CD14-positive monocyte (primary cell): Measurements from ENCODE around the gene CDCP2. TPM values are rescaled to one million over a fixed set of nuclear protein-coding genes. Genes with fewer than 3 reads are reported as not detected.

Experiments used
- DNase-seq, 3 donors: peaks; one replicate each; pipeline ENCODE4 v3.0.0-alpha.2; 2011 to 2022
- H2AFZ ChIP-seq: 2 replicates; pipeline ENCODE4 v1.6.0; 2012; ENCODE audit warnings: mild to moderate bottlenecking, low read depth, low read length, inconsistent platforms; ENCODE audit not compliant: insufficient read depth, poor library complexity, severe bottlenecking
- H3K27ac ChIP-seq, 2 donors: 1 replicate in 1 of 2; 2 replicates in 1 of 2; pipeline ENCODE4 v1.5.1; 2012 to 2013; ENCODE audit warnings: low read length in 2 of 2, control low read depth in 1 of 2, inconsistent platforms in 1 of 2, low read depth in 1 of 2, mild to moderate bottlenecking in 1 of 2
- H3K27me3 ChIP-seq, 2 donors: one replicate each; pipeline versions ENCODE4 v1.6.0 to v1.6.1; 2011 to 2013; ENCODE audit warnings: low read length in 2 of 2; ENCODE audit not compliant: control insufficient read depth in 2 of 2, insufficient read depth in 2 of 2
- H3K36me3 ChIP-seq, 2 donors: replicated peaks in 1 of 2; 1 replicate in 1 of 2; 2 replicates in 1 of 2; pipeline versions ENCODE4 v1.5.1 to v1.6.1; 2012 to 2013; ENCODE audit warnings: low read length in 2 of 2, control low read depth in 1 of 2, inconsistent platforms in 1 of 2, mild to moderate bottlenecking in 1 of 2; ENCODE audit not compliant: insufficient read depth in 2 of 2, control insufficient read depth in 1 of 2
- H3K4me1 ChIP-seq, 2 donors: 1 replicate in 1 of 2; 2 replicates in 1 of 2; pipeline versions ENCODE4 v1.5.1 to v1.6.1; 2012 to 2013; ENCODE audit warnings: low read length in 2 of 2, control low read depth in 1 of 2, inconsistent platforms in 1 of 2, mild to moderate bottlenecking in 1 of 2, moderate library complexity in 1 of 2; ENCODE audit not compliant: insufficient read depth in 2 of 2, control insufficient read depth in 1 of 2
- H3K4me2 ChIP-seq: replicated peaks from 2 replicates; pipeline ENCODE3; 2012; ENCODE audit warnings: low read length, moderate library complexity, mild to moderate bottlenecking; ENCODE audit not compliant: poor library complexity, severe bottlenecking; ENCODE audit errors: extremely low read depth
- H3K4me3 ChIP-seq, 3 experiments: fragments of 200-600 bp in 1 of 3; sonication (generic) in 1 of 3; replicated peaks in 1 of 3; 1 replicate in 2 of 3; 2 replicates in 1 of 3; pipeline ENCODE4 v1.5.1; 2011 to 2013; ENCODE audit warnings: low read length in 3 of 3, mild to moderate bottlenecking in 3 of 3, control low read depth in 2 of 3, low read depth in 2 of 3, inconsistent platforms in 1 of 3, moderate library complexity in 1 of 3
- H3K79me2 ChIP-seq: 2 replicates; pipeline ENCODE4 v1.6.0; 2012; ENCODE audit warnings: mild to moderate bottlenecking, control low read depth, inconsistent platforms, low read length, moderate library complexity; ENCODE audit not compliant: insufficient read depth
- H3K9ac ChIP-seq: 2 replicates; pipeline ENCODE4 v1.6.0; 2017; ENCODE audit warnings: low read length, mild to moderate bottlenecking; ENCODE audit not compliant: insufficient read depth, poor library complexity, severe bottlenecking
- H3K9me3 ChIP-seq, 2 donors: replicated peaks in 1 of 2; 1 replicate in 1 of 2; 2 replicates in 1 of 2; pipeline versions ENCODE4 v1.5.1 to v1.6.1; 2012 to 2013; ENCODE audit warnings: low read length in 2 of 2, control low read depth in 1 of 2; ENCODE audit not compliant: control insufficient read depth in 1 of 2, insufficient read depth in 1 of 2
- H4K20me1 ChIP-seq: 2 replicates; pipeline ENCODE4 v1.6.0; 2012; ENCODE audit warnings: mild to moderate bottlenecking, low read length, control low read depth, moderate library complexity; ENCODE audit not compliant: insufficient read depth
- H3K27ac Mint-ChIP-seq, 7 donors: one replicate each; pipeline ENCODE4 v1.8.0; 2020; ENCODE audit warnings: mild to moderate bottlenecking in 7 of 7, mixed read lengths in 7 of 7, moderate library complexity in 6 of 7, inconsistent platforms in 2 of 7
- H3K27me3 Mint-ChIP-seq, 3 donors: one replicate each; pipeline ENCODE4 v1.8.0; 2021 to 2022; ENCODE audit warnings: low read depth in 3 of 3, mild to moderate bottlenecking in 3 of 3, mixed read lengths in 3 of 3, moderate library complexity in 3 of 3, inconsistent platforms in 1 of 3
- H3K36me3 Mint-ChIP-seq, 2 donors: one replicate each; pipeline ENCODE4 v1.8.0; 2020; ENCODE audit warnings: mixed read lengths in 2 of 2, inconsistent platforms in 1 of 2, mild to moderate bottlenecking in 1 of 2
- H3K4me1 Mint-ChIP-seq: one replicate; pipeline ENCODE4 v1.8.0; 2020; ENCODE audit warnings: mild to moderate bottlenecking, mixed read lengths
- H3K4me3 Mint-ChIP-seq, 2 donors: one replicate each; pipeline ENCODE4 v1.8.0; 2020; ENCODE audit warnings: mild to moderate bottlenecking in 2 of 2, mixed read lengths in 2 of 2, moderate library complexity in 1 of 2
- H3K9me3 Mint-ChIP-seq, 7 donors: one replicate each; pipeline ENCODE4 v1.8.0; 2020 to 2022; ENCODE audit warnings: mixed read lengths in 7 of 7, mild to moderate bottlenecking in 6 of 7, moderate library complexity in 6 of 7, inconsistent platforms in 2 of 7
- CTCF ChIP-seq: fragments of 200-600 bp; IDR thresholded peaks from one replicate; pipeline ENCODE4 v1.8.0; 2022; ENCODE audit warnings: antibody characterized with exemption, mild to moderate bottlenecking
- WGBS: methylation state at CpG from one replicate; pipeline ENCODE4 v1.1.5; 2013; ENCODE audit warnings: missing lambda C conversion rate; ENCODE audit not compliant: insufficient coverage; 5-methylcytosine and 5-hydroxymethylcytosine counted together
- intact Hi-C, 2 donors: fragments of 100-400 bp; cut with micrococcal nuclease; formaldehyde crosslinking; loops; one replicate each; pipeline versions ENCODE4 v1.15.0 to v1.15.1; 2023
- polyA plus RNA-seq, 3 donors: library from polyadenylated mRNA; depleted of rRNA in 1 of 3; unstranded in 2 of 3; stranded (reverse) in 1 of 3; fragments of 300-500 nt in 2 of 3; fragments of >200 nt in 1 of 3; fragmentation: Illumina TruSeq in 2 of 3; gene quantifications; 1 replicate in 2 of 3; 2 replicates in 1 of 3; pipeline ENCODE4 v1.2.3, GENCODE V29; 2012 to 2021

Gene CDCP2
- polyA plus RNA-seq, 3 donors, result 0.09 TPM; not detected in 2

GRCh38 chr1:54190526-54190925 is 37.7 kb upstream of the CDCP2 start:
- H3K27me3 ChIP-seq, result no peaks in the 10 kb centered on the region
- Mint-ChIP-seq H3K9me3 (peaks cover 0 to 5% (median 0%) of the 10 kb centered on the region in 7 donors), H3K27ac (no peak overlapping the region), H3K27me3 (peaks cover 0 to 3% (median 0%) of the 10 kb centered on the region in 3 donors), H3K4me3 (no peak overlapping the region), H3K36me3 (peaks cover 47 to 58% of the 10 kb centered on the region in 2 donors), H3K4me1 (no peaks in the 10 kb centered on the region)
- no peak overlapping the region for H3K4me2 ChIP-seq
- no peaks in the 10 kb centered on the region for H3K4me1 ChIP-seq
- no peak overlapping the region for H3K9ac ChIP-seq
- no peaks in the 10 kb centered on the region for H4K20me1 ChIP-seq
- intact Hi-C loops, result no loop called here
- TF ChIP-seq CTCF, result no peak
- H3K36me3 ChIP-seq, result peaks cover 16 to 64% of the 10 kb centered on the region in 2 donors
- no peak overlapping the region for H2AFZ ChIP-seq
- H3K9me3 ChIP-seq, result no peaks in the 10 kb centered on the region
- no peak overlapping the region for H3K27ac ChIP-seq
- H3K79me2 ChIP-seq, result no peaks in the 10 kb centered on the region
- no peak overlapping the region for H3K4me3 ChIP-seq
- WGBS, result 98% methylated on average over 8 of the region's 9 CpGs
- DNase-seq, result no peak

- intact Hi-C loops, result loop anchor here in 1 of 2 donors (10.0 kb wide), 1 partner anchor 307 kb away; no protein-coding TSS in a partner anchor
- Histone ChIP-seq H3K79me2 (no peaks in the 10 kb centered on the region), H3K9ac (no peak overlapping the region), H3K27me3 (no peaks in the 10 kb centered on the region), H3K4me2 (no peak overlapping the region), H3K9me3 (no peaks in the 10 kb centered on the region), H3K27ac (no peak overlapping the region), H3K4me3 (no peak overlapping the region), H4K20me1 (no peaks in the 10 kb centered on the region), H2AFZ (no peak overlapping the region), H3K36me3 (peaks cover 13 to 50% of the 10 kb centered on the region in 2 donors), H3K4me1 (no peaks in the 10 kb centered on the region)
- no CpG with 5 or more reads among the region's 1 CpG for WGBS
- Mint-ChIP-seq H3K27me3 (peaks cover 0 to 3% (median 0%) of the 10 kb centered on the region in 3 donors), H3K27ac (no peak overlapping the region), H3K4me1 (no peaks in the 10 kb centered on the region), H3K4me3 (no peak overlapping the region), H3K36me3 (peaks cover 42 to 52% of the 10 kb centered on the region in 2 donors), H3K9me3 (peaks cover 0 to 5% (median 0%) of the 10 kb centered on the region in 7 donors)
- TF ChIP-seq CTCF, result no peak
- no peak for DNase-seq
These were observed 35.5 kb upstream of the CDCP2 start for GRCh38 chr1:54188291-54188690.
